Measurements from ENCODE around the gene UBE4A.

DNA sequence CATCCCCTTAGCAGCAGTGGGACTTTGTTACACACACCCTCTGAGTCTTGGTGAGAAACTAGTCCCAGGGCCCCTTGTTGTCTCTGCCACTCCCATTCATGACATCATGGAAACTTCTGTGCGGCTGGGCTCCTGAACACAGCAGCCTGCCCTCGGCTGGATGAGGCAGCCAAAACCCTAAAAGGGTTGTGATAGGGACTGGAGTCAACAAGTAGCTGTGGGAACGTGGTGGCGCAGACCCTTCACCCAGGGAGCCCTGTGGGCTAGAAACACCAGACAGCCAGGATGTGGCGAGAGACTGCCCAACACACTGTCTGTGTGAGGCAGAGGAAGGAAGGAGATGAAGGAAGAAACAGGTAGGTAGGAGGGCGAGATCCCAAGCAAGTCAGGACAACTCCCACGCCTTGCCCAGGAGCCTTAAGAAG is 20.8 kb upstream of the UBE4A start:
- TF ChIP-seq, protein P1, sequence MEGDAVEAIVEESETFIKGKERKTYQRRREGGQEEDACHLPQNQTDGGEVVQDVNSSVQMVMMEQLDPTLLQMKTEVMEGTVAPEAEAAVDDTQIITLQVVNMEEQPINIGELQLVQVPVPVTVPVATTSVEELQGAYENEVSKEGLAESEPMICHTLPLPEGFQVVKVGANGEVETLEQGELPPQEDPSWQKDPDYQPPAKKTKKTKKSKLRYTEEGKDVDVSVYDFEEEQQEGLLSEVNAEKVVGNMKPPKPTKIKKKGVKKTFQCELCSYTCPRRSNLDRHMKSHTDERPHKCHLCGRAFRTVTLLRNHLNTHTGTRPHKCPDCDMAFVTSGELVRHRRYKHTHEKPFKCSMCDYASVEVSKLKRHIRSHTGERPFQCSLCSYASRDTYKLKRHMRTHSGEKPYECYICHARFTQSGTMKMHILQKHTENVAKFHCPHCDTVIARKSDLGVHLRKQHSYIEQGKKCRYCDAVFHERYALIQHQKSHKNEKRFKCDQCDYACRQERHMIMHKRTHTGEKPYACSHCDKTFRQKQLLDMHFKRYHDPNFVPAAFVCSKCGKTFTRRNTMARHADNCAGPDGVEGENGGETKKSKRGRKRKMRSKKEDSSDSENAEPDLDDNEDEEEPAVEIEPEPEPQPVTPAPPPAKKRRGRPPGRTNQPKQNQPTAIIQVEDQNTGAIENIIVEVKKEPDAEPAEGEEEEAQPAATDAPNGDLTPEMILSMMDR (IDR thresholded peaks at IDR 0.05; ENCODE audit: borderline replicate concordance, extremely low read depth, low read length, poor library complexity, severe bottlenecking), result peak; percentile 17
- no peak for TF ChIP-seq EZH2 (IDR thresholded peaks at IDR 0.05; ENCODE audit: borderline replicate concordance, low read depth, low read length, severe bottlenecking)

All from DND-41 (cell line).